GM12874 (cell line): ENCODE measurements around the gene ANKRD45.

Experiments used
- CTCF ChIP-seq: IDR thresholded peaks from 2 replicates; pipeline ENCODE4 v1.5.1; 2011; ENCODE audit warnings: low read depth, mild to moderate bottlenecking, control low read depth, low read length, moderate library complexity; ENCODE audit not compliant: insufficient read depth

Gene ANKRD45

GRCh38 chr1:173562813-173563212, 106.8 kb downstream of the ANKRD45 start:
- TF ChIP-seq CTCF: no peak

GRCh38 chr1:173561263-173561662, 108.4 kb downstream of the ANKRD45 start:
- TF ChIP-seq CTCF: no peak

- no peak for TF ChIP-seq CTCF
Observed at GRCh38 chr1:173560285-173560880, 109.3 kb downstream of the ANKRD45 start.
